ENCODE measurements around the gene EPN1.
"Not testable (repeated sequence)": the region's sequence is repeated elsewhere in the genome, so short reads cannot be mapped to it uniquely, and the experiment has no call there.

The EPN1 gene

GRCh38 chr19:55693336-55693974 lies 18.4 kb downstream of the EPN1 start:
- no peak for DNase-seq (ENCODE audit: low read depth)

GRCh38 chr19:55694241-55694655 lies 19.2 kb downstream of the EPN1 start:
- no peak for DNase-seq (ENCODE audit: low read depth)

- no peak for DNase-seq (ENCODE audit: low read depth)
Observed at GRCh38 chr19:55694656-55695491, 19.8 kb downstream of the EPN1 start.

GRCh38 chr19:55695511-55696290 lies 20.7 kb downstream of the EPN1 start:
- DNase-seq (ENCODE audit: low read depth): no peak

- no peak for DNase-seq (ENCODE audit: low read depth)
Observed at GRCh38 chr19:55696301-55697068, 21.5 kb downstream of the EPN1 start.

GRCh38 chr19:55697069-55697440 lies 22.0 kb downstream of the EPN1 start:
- no peak for DNase-seq (ENCODE audit: low read depth)

GRCh38 chr19:55697698-55698097 lies 22.7 kb downstream of the EPN1 start:
- DNase-seq (ENCODE audit: low read depth): no peak

- no peak for DNase-seq (ENCODE audit: low read depth)
Observed at GRCh38 chr19:55698256-55698655, 23.2 kb downstream of the EPN1 start.

GRCh38 chr19:55699221-55699620 lies 24.2 kb downstream of the EPN1 start:
- no peak for DNase-seq (ENCODE audit: low read depth)

GRCh38 chr19:55700813-55701212 lies 25.8 kb downstream of the EPN1 start:
- no peak for DNase-seq (ENCODE audit: low read depth)

GRCh38 chr19:55702131-55702627 lies 27.2 kb downstream of the EPN1 start:
- DNase-seq (ENCODE audit: low read depth): no peak

GRCh38 chr19:55703790-55704215 lies 28.8 kb downstream of the EPN1 start:
- no peak for DNase-seq (ENCODE audit: low read depth)

- DNase-seq (ENCODE audit: low read depth): no peak
Observed at GRCh38 chr19:55704494-55705245, 29.6 kb downstream of the EPN1 start.

GRCh38 chr19:55705972-55706371 lies 30.9 kb downstream of the EPN1 start:
- no peak for DNase-seq (ENCODE audit: low read depth)

- DNase-seq (ENCODE audit: low read depth): no peak
Observed at GRCh38 chr19:55711719-55712118, 36.7 kb downstream of the EPN1 start.

GRCh38 chr19:55712804-55713631 lies 38.0 kb downstream of the EPN1 start:
- no peak for DNase-seq (ENCODE audit: low read depth)

GRCh38 chr19:55716531-55716930 lies 41.5 kb downstream of the EPN1 start:
- DNase-seq (ENCODE audit: low read depth): no peak

- no peak for DNase-seq (ENCODE audit: low read depth)
Observed at GRCh38 chr19:55717251-55717650, 42.2 kb downstream of the EPN1 start.

GRCh38 chr19:55717879-55718711 lies 43.1 kb downstream of the EPN1 start:
- DNase-seq (ENCODE audit: low read depth): not testable (repeated sequence)
